GM12865 (cell line): Measurements from ENCODE around the gene IL1RL1.

Experiments used
- DNase-seq: peaks from one replicate; pipeline ENCODE4 v3.0.0; 2010; ENCODE audit warnings: low read depth
- H3K4me3 ChIP-seq: 2 replicates; pipeline ENCODE4 v1.5.1; 2011; ENCODE audit warnings: mild to moderate bottlenecking, low read depth, low read length, control low read depth
- CTCF ChIP-seq: IDR thresholded peaks from 2 replicates; pipeline ENCODE4 v1.5.1; 2011; ENCODE audit warnings: low read length, control low read depth, low read depth, inconsistent platforms; ENCODE audit not compliant: insufficient read depth; ENCODE audit errors: missing control alignments

The IL1RL1 gene

GRCh38 chr2:102376052-102376591 is 64.8 kb downstream of the IL1RL1 start:
- no peak for DNase-seq
- TF ChIP-seq CTCF = no peak

GRCh38 chr2:102383722-102384121 is 72.4 kb downstream of the IL1RL1 start:
- no peak overlapping the region for H3K4me3 ChIP-seq
- no peak for TF ChIP-seq CTCF
- DNase-seq = no peak

More at GRCh38 chr2:102376052-102376591, 64.8 kb downstream of the IL1RL1 start:
- no peak overlapping the region for H3K4me3 ChIP-seq

- no peak overlapping the region for H3K4me3 ChIP-seq
- no peak for TF ChIP-seq CTCF
- no peak for DNase-seq
Observed at GRCh38 chr2:102385522-102385921, 74.2 kb downstream of the IL1RL1 start.

- DNase-seq = no peak
- no peak for TF ChIP-seq CTCF
- H3K4me3 ChIP-seq = no peak overlapping the region
Observed at GRCh38 chr2:102386004-102386403, 74.6 kb downstream of the IL1RL1 start.

GRCh38 chr2:102386867-102387541 is 75.6 kb downstream of the IL1RL1 start:
- no peak overlapping the region for H3K4me3 ChIP-seq
- peak; percentile 62 for DNase-seq
- no peak for TF ChIP-seq CTCF

GRCh38 chr2:102387763-102388546 is 76.6 kb downstream of the IL1RL1 start:
- H3K4me3 ChIP-seq = no peak overlapping the region
- no peak for TF ChIP-seq CTCF
- DNase-seq = peak; percentile 75

GRCh38 chr2:102391565-102391964 is 80.2 kb downstream of the IL1RL1 start:
- no peak for DNase-seq
- no peak overlapping the region for H3K4me3 ChIP-seq
- TF ChIP-seq CTCF = no peak
